ENCODE data around the gene EXOC3.

EXOC3 gene

DNA sequence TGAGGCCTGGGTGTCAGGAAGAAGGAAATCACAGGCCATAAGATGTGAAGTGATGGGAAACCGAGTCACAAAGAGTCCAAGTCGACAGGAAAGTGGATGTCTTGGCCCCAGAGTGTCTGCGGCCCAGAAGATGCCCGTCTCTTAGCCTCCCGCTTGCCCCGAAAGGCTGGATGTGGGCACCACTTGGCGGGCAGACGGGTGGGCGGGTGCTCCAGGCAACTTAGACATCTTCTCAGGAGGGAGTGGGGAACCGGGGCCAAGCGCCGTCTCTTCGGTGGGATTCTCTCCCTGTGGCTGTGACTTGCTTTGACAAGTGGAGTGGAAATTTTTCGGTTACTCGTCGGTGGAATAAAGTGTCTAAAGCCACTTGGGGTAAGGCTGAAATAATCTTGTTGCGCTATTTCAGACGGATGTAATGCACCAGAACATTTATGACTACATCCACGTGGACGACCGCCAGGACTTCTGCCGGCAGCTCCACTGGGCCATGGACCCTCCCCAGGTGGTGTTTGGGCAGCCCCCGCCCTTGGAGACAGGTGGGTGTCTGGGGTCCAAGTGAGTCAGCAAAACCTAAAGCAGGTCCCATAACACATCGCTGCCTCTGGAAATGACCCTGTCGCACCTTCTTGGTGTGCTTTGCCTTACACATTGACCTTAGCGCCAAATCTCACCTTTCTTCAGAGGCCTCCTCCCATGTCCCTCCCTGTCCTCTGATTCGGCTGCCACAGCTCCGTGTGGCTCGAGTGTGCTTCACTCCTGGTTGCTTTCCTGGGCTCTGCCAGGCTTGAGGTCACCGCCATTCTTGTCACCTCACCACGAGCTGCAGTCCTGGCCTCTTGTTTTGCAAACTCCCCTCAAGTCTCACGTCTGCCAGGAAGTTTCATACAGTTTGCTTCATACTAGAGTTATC is 20.4 kb upstream of the EXOC3 start:
- TF ChIP-seq, protein P1, sequence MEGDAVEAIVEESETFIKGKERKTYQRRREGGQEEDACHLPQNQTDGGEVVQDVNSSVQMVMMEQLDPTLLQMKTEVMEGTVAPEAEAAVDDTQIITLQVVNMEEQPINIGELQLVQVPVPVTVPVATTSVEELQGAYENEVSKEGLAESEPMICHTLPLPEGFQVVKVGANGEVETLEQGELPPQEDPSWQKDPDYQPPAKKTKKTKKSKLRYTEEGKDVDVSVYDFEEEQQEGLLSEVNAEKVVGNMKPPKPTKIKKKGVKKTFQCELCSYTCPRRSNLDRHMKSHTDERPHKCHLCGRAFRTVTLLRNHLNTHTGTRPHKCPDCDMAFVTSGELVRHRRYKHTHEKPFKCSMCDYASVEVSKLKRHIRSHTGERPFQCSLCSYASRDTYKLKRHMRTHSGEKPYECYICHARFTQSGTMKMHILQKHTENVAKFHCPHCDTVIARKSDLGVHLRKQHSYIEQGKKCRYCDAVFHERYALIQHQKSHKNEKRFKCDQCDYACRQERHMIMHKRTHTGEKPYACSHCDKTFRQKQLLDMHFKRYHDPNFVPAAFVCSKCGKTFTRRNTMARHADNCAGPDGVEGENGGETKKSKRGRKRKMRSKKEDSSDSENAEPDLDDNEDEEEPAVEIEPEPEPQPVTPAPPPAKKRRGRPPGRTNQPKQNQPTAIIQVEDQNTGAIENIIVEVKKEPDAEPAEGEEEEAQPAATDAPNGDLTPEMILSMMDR (IDR thresholded peaks at IDR 0.05; ENCODE audit: low read depth, low read length, missing control alignments): no peak
- DNase-seq (ENCODE audit: low read depth): no peak
- in situ Hi-C loops (cut with HindIII; ENCODE audit: low sequenced_read_pairs): no loop called here
- H3K4me3 ChIP-seq (ENCODE audit: low read depth, low read length): no peak overlapping the region

GRCh38 chr5:423233-423565 is 19.8 kb upstream of the EXOC3 start:
- TF ChIP-seq, protein P1 (IDR thresholded peaks at IDR 0.05; ENCODE audit: low read depth, low read length, missing control alignments): no peak
- DNase-seq (ENCODE audit: low read depth): no peak
- no peak overlapping the region for H3K4me3 ChIP-seq (ENCODE audit: low read depth, low read length)
- in situ Hi-C loops (cut with HindIII; ENCODE audit: low sequenced_read_pairs): no loop called here

- no peak overlapping the region for H3K4me3 ChIP-seq (ENCODE audit: low read depth, low read length)
- DNase-seq (ENCODE audit: low read depth): no peak
- in situ Hi-C loops (cut with HindIII; ENCODE audit: low sequenced_read_pairs): no loop called here
- TF ChIP-seq, protein P1 (IDR thresholded peaks at IDR 0.05; ENCODE audit: low read depth, low read length, missing control alignments): no peak
These were observed 19.2 kb upstream of the EXOC3 start for GRCh38 chr5:423626-424261.

DNA sequence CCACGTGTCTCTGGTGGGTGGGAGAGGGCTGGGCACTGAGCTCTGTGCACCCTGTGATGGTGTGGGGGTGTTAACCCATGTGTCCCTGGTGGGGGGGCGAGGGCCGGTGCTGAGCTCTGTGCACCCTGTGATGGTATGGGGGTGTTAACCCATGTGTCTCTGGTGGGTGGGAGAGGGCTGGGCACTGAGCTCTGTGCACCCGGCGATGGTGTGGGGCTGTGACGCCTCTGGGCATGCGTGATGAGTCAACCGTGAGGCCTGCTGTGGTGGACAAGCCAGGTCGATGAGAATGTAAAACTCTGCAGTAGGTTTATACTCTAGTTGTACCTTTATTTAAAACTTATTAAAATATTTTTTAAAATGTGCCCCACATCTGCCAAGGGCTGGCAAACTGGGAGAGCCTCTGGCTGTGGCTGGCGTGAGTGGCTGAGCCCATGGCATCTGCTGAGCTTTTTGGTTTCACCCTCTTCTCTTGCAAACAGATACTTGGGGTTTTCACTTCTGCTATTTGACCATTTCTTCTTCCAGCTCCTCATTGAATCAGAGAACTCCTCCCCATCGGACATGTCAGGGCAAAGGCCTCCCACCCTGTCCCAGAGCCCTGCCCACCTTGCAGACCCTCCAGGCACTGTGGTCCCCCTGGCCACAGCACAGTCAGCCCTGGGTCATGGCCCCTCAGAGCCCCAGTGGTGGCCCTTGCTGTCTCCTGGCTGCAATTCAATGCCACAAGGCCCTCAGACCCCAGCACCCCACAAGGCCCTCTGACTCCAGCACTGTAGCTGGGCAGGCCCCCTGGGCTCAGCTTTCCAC is 18.5 kb upstream of the EXOC3 start:
- H3K4me3 ChIP-seq (ENCODE audit: low read depth, low read length): no peak overlapping the region
- TF ChIP-seq, protein P1 (IDR thresholded peaks at IDR 0.05; ENCODE audit: low read depth, low read length, missing control alignments): no peak
- no peak for DNase-seq (ENCODE audit: low read depth)
- in situ Hi-C loops (cut with HindIII; ENCODE audit: low sequenced_read_pairs): no loop called here

GRCh38 chr5:425714-426113 is 17.3 kb upstream of the EXOC3 start:
- H3K4me3 ChIP-seq (ENCODE audit: low read depth, low read length): no peak overlapping the region
- no peak for DNase-seq (ENCODE audit: low read depth)
- in situ Hi-C loops (cut with HindIII; ENCODE audit: low sequenced_read_pairs): no loop called here
- TF ChIP-seq, protein P1 (IDR thresholded peaks at IDR 0.05; ENCODE audit: low read depth, low read length, missing control alignments): peak; percentile 23

- DNase-seq (ENCODE audit: low read depth): no peak
- no peak overlapping the region for H3K4me3 ChIP-seq (ENCODE audit: low read depth, low read length)
- TF ChIP-seq, protein P1 (IDR thresholded peaks at IDR 0.05; ENCODE audit: low read depth, low read length, missing control alignments): no peak
- in situ Hi-C loops (cut with HindIII; ENCODE audit: low sequenced_read_pairs): no loop called here
These were observed 16.5 kb upstream of the EXOC3 start for GRCh38 chr5:426392-426976.

Data from astrocyte of the cerebellum (primary cell).